HG03432 (cell line): Measurements from ENCODE around the gene ANKRD52.

Experiments
- ATAC-seq: cut with Tn5 transposase; IDR thresholded peaks from one replicate; pipeline ENCODE4 v1.9.1; 2021; ENCODE audit warnings: mild to moderate bottlenecking, moderate library complexity; ENCODE audit not compliant: unreplicated experiment

ANKRD52 gene

DNA sequence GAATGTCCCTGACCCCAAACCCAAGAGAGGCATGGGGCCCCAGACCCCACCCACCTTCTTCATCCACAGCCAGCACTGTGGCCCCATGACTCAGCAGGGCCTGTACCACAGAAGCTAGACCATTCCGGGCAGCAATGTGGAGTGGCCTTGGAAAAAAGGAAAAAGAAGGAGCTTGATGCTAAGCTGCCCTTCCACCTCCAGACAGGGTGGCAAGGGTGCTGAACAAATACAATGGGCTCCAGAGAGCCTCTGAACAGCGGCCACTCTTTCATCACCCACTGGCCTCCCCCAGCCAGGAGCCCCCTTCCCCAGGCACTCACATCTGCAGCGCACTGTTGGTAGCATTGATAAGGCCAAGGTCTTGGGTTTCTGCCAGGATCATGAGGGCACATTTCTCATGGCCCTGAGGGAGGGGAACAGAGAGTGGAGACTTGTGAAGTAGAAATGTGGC, 14.4 kb downstream of the ANKRD52 start:
- no peak for ATAC-seq

- no peak for ATAC-seq
Measured at GRCh38 chr12:56242986-56243385, 15.2 kb downstream of the ANKRD52 start.

- no peak for ATAC-seq
Measured at GRCh38 chr12:56241424-56242303, 16.5 kb downstream of the ANKRD52 start.

DNA sequence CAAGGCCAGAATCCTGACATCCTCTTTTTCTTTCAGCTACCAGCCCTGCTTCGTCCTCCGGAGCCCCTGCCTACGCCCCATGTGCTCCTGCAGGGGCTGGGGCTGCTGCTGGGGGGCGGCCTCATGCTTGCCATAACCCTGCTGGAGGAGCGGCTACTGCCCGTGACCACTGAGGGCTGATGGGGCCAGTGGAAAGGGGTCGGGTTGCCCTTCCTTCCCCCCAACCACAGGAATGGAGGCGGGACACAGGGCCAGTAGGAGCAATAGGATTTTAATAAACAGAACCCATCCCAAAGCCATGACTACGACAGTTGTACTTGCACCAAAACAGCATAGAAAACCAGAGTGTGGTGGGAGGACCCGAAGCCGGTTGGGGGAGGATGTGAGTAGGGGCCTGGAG, 20.6 kb downstream of the ANKRD52 start:
- no peak for ATAC-seq

GRCh38 chr12:56236985-56237384, 21.2 kb downstream of the ANKRD52 start:
- ATAC-seq = no peak

GRCh38 chr12:56236091-56236490, 22.1 kb downstream of the ANKRD52 start:
- ATAC-seq = no peak

DNA sequence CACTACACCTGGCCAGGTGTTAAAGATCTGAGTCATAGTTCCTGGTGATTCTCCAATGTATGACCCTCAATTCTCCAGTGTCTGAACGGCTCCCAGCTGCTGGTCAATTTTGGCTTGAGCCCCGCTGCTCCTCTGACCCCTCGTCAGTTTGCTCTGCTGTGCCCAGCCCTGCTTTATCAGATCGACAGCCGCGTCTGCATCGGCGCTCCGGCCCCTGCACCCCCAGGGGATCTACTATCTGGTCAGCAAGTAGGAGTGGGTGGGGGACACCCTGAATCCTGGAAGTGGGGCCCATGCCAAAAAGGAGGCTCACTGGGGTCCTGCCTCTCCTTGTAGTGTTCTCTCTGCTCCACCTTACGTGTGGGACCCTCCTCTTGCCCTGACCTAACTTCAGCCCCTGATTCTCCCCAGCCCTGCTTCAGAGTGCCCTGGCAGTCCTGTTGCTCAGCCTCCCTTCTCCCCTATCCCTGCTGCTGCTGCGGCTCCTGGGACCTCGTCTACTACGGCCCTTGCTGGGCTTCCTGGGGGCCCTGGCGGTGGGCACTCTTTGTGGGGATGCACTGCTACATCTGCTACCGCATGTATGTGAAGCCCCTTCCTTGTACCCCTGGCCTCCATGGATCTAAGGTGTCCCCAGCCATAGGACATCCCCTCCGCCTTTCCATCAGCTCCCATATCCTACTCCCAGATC, 23.3 kb downstream of the ANKRD52 start:
- no peak for ATAC-seq

- no peak for ATAC-seq
Measured at GRCh38 chr12:56231184-56231582, 27.0 kb downstream of the ANKRD52 start.

- no peak for ATAC-seq
Measured at GRCh38 chr12:56230432-56231183, 27.6 kb downstream of the ANKRD52 start.

DNA sequence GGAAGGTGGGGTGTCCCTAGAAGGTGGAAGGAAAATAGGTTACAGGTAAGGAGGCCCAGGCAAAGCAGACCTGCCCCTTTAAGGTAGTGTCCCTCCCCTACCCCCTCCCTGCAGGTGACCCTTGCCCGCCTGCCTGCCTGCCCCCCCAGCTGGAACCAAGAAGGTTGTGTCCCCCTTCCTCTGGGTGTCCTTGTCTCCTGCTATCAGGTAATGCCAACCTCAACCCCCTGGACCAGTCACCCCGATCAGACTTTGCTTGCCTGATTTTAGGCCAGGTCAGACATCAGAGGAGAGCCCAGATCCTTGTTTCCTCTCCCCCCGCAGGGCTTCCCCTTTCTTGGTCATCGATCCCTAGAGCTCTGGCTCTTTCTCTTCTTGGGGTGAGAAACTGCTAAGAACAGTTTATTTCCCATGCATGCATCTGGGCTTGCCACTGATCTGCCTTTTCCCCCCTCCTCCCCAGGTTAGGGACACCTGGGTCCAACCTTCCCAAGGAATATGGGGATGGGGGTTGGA, 28.2 kb downstream of the ANKRD52 start, which contains the start of gene SLC39A5:
SLC39A5 (plus strand) TSS at position 136 of the 516 bp plus-strand sequence. CDS start 1,224 bp downstream, outside the sequence.
- ATAC-seq = no peak

DNA sequence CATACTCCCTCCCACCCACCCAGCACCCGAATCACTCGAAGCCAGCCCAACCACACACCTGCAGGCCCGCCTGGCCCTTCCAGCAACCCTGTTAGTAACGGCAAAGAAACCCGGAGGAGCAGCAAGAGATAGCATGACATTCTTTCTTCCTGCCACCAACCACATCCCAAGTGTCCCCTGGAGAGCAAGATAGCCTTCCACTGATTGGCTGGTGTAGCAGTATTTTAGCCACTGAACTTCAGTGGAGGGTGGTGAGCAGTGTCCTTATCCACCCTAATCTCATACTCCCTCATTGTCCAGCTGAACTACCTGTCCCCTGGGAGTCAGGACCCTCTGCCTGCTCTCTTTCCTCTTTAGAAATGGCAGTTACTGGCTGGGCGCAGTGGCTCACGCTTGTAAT, 29.1 kb downstream of the ANKRD52 start:
- no peak for ATAC-seq

- ATAC-seq = no peak
Measured at GRCh38 chr12:56224954-56225353, 33.2 kb downstream of the ANKRD52 start.

DNA sequence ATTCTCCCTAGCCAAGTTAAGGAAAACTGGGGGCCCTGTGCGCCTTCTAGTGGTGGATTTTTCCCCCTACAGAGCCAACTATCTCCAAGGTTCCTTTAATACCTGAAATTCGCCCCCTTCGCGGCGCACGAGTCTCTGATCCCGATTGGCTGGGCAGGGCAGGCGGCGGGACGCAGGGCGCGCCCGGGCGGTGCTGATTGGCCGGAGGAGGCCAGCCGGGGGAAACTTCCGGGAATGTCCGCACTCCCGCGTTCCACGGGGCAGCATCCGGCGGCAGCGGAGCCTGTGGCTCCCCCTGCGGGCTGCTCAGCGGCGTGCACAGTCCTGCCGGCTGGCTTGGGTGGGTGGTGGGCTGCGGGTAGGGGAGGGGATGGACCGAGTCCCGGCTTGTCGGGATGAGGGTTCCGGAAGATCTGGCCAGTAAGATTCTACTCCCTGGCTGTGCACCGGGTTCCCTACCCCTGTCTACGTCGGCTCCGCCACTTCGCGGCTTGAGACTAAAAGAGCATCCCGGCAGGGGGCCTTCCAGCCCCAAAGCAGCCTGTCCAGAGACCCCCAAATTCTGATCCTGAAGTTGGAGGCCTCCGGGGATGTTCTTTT, 34.0 kb downstream of the ANKRD52 start, which contains the start of gene NABP2:
NABP2 (plus strand) TSS at position 241 of the 600 bp plus-strand sequence. CDS start 515 bp downstream, outside the sequence.
- ATAC-seq = peak; percentile 80

DNA sequence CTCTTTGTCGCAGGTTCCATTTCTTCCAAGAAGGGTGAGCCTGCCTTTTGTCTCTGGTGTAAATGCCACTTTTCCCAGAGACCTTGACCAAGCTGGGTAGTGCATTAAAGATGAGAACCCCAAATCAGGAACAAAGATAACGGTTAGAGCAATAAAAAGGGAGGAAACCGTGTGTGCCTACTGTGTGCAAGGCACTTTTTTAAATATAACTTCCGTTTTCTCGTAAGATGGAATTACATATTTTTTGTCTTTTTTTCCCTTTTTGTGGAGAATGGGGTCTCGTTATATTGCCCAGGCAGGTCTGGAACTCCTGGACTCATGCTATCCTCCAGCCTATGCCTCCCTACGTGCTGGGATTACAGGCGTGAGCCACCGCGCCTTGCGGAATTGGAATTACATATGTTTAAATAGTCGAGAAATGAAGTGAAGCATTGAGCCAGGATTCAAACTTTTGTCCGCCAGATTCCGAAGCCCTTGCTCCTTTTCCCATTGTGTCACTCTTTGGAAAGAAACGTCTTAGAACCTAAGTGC, 34.5 kb downstream of the ANKRD52 start:
- ATAC-seq = no peak

DNA sequence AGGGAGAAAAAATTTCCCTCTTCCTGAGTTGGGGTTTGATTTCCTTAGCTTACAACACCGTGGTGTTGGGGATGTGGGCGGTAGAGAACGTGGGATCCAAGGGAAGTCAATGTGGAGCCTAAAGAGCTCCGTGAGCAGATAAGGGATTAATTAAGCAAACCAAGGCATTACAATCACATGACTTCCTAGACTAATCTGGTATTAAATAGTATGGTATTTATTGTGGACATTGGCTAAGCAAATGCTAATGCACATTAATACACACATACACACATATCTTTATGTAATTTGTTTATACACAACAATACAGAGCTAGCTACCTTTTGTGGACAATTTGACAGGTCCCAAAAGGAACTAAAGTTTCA, 35.7 kb downstream of the ANKRD52 start:
- no peak for ATAC-seq

DNA sequence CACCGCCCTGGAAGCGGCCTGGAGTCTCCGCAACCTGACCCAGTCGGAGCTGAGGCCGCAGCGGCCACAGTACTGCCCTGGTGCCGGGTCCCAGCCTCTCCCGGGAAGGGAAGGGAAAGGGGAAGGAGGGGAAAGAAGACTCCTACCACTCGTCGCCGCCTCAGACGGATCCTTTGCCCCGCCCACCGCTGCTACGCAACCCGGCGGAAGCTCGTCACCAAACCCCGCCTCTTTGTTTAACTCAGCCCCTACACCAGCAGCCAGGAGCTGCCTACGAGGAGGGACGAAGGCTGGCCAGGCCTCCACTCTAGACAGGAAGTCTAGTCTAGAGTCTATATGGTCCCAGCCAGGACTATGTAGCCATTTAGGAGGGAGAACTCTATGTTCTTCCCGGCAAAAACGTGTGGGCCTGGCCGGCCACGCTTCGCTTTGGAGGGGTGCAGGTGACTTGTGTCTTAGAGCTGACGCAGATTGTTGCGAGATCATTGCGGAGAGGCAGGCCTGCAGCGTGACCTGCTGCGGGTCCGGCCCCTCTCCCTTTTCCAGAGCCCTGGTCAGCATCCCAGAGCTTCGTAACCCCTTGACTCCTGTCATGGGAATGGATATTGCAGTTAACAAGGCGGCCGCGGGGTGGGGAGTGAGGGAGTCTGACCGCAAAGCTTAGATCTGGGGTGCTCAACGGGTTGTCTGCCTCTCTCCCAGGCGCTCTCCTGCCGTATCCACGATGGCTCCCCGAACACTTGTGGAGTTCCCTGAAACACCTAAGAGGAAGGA, 36.2 kb downstream of the ANKRD52 start, which contains the start of gene RNF41:
RNF41 (minus strand) TSS at position 166 of the 774 bp plus-strand sequence. CDS start 7,875 bp downstream, outside the sequence.
- ATAC-seq = peak; percentile 77

GRCh38 chr12:56221232-56221756, 36.9 kb downstream of the ANKRD52 start:
- ATAC-seq = peak; percentile 27

- ATAC-seq = no peak
Measured at GRCh38 chr12:56220611-56221231, 37.5 kb downstream of the ANKRD52 start.

DNA sequence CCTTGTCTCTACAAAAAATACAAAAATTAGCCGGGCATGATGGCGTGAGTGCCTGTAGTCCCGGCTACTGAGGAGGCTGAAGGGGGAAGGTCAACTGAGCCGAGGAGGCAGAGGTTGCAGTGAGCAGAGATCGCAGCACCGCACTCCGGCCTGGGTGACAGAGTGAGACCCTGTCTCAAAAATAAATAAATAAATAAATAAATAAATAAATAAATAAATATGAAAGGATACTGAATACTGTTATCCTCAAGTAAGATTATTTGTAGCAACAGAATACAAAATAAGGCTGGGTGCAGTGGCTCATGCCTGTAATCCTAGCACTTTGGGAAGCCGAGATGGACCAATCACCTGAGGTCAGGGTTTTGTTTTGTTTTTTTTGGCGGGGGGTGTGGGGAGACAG, 38.3 kb downstream of the ANKRD52 start:
- ATAC-seq = no peak
